ENCODE measurements around the gene SSTR5.

Gene SSTR5

GRCh38 chr16:1034230-1035065, 38.1 kb upstream of the SSTR5 start:
- TF ChIP-seq GATA1 (IDR thresholded peaks at IDR 0.05; ENCODE audit: low read depth, low read length), result no peak
- no peak for TF ChIP-seq POLR2A (IDR thresholded peaks at IDR 0.05; ENCODE audit: low read length)
- no peak for DNase-seq

- DNase-seq, result no peak
- TF ChIP-seq POLR2A (IDR thresholded peaks at IDR 0.05; ENCODE audit: low read length), result no peak
- no peak for TF ChIP-seq GATA1 (IDR thresholded peaks at IDR 0.05; ENCODE audit: low read depth, low read length)
Observed at GRCh38 chr16:1035066-1035415, 37.5 kb upstream of the SSTR5 start.

- DNase-seq, result no peak
Observed at GRCh38 chr16:1036166-1036565, 36.4 kb upstream of the SSTR5 start.

GRCh38 chr16:1036726-1037393, 35.7 kb upstream of the SSTR5 start:
- no peak for DNase-seq

More at GRCh38 chr16:1036166-1036565, 36.4 kb upstream of the SSTR5 start:
- TF ChIP-seq POLR2A (IDR thresholded peaks at IDR 0.05; ENCODE audit: low read length) (no peak), GATA1 (IDR thresholded peaks at IDR 0.05; ENCODE audit: low read depth, low read length) (no peak)

GRCh38 chr16:1037394-1038257, 34.9 kb upstream of the SSTR5 start:
- TF ChIP-seq POLR2A (IDR thresholded peaks at IDR 0.05; ENCODE audit: low read length) (no peak), GATA1 (IDR thresholded peaks at IDR 0.05; ENCODE audit: low read depth, low read length) (no peak)
- no peak for DNase-seq

More at GRCh38 chr16:1036726-1037393, 35.7 kb upstream of the SSTR5 start:
- TF ChIP-seq GATA1 (IDR thresholded peaks at IDR 0.05; ENCODE audit: low read depth, low read length) (no peak), POLR2A (IDR thresholded peaks at IDR 0.05; ENCODE audit: low read length) (no peak)

- DNase-seq, result no peak
- TF ChIP-seq GATA1 (IDR thresholded peaks at IDR 0.05; ENCODE audit: low read depth, low read length) (no peak), POLR2A (IDR thresholded peaks at IDR 0.05; ENCODE audit: low read length) (no peak)
Observed at GRCh38 chr16:1038932-1039331, 33.6 kb upstream of the SSTR5 start.

- TF ChIP-seq GATA1 (IDR thresholded peaks at IDR 0.05; ENCODE audit: low read depth, low read length) (no peak), POLR2A (IDR thresholded peaks at IDR 0.05; ENCODE audit: low read length) (no peak)
- no peak for DNase-seq
Observed at GRCh38 chr16:1039762-1040161, 32.8 kb upstream of the SSTR5 start.

- TF ChIP-seq POLR2A (IDR thresholded peaks at IDR 0.05; ENCODE audit: low read length), result no peak
- no peak for DNase-seq
Observed at GRCh38 chr16:1040346-1040745, 32.2 kb upstream of the SSTR5 start.

GRCh38 chr16:1042049-1042744, 30.4 kb upstream of the SSTR5 start:
- DNase-seq, result no peak
- TF ChIP-seq POLR2A (IDR thresholded peaks at IDR 0.05; ENCODE audit: low read length) (no peak), GATA1 (IDR thresholded peaks at IDR 0.05; ENCODE audit: low read depth, low read length) (no peak)

GRCh38 chr16:1042866-1043265, 29.7 kb upstream of the SSTR5 start:
- TF ChIP-seq GATA1 (IDR thresholded peaks at IDR 0.05; ENCODE audit: low read depth, low read length), result no peak
- TF ChIP-seq POLR2A (IDR thresholded peaks at IDR 0.05; ENCODE audit: low read length), result no peak
- DNase-seq, result no peak

- DNase-seq, result no peak
- TF ChIP-seq GATA1 (IDR thresholded peaks at IDR 0.05; ENCODE audit: low read depth, low read length) (no peak), POLR2A (IDR thresholded peaks at IDR 0.05; ENCODE audit: low read length) (no peak)
Observed at GRCh38 chr16:1043881-1044451, 28.6 kb upstream of the SSTR5 start.

- DNase-seq, result no peak
- no peak for TF ChIP-seq GATA1 (IDR thresholded peaks at IDR 0.05; ENCODE audit: low read depth, low read length)
- no peak for TF ChIP-seq POLR2A (IDR thresholded peaks at IDR 0.05; ENCODE audit: low read length)
Observed at GRCh38 chr16:1044460-1045309, 27.9 kb upstream of the SSTR5 start.

Data from erythroblast (primary cell).